Left colon (tissue), 2 donors: ENCODE results near the gene ZNF441. TPM values are rescaled to one million over a fixed set of nuclear protein-coding genes. Genes with fewer than 3 reads are reported as not detected.
"Not testable (repeated sequence)": the region's sequence is repeated elsewhere in the genome, so short reads cannot be mapped to it uniquely, and the experiment has no call there.

Experiments used
- ATAC-seq: fragments of 200-7000 bp; cut with Tn5 transposase; one replicate; pipeline ENCODE4 v1.9.1; 2020; ENCODE audit warnings: mild to moderate bottlenecking, moderate library complexity
- DNase-seq, 2 donors: peaks; one replicate each; pipeline ENCODE4 v3.0.0-alpha.2; 2020
- intact Hi-C, 2 donors: fragments of 100-400 bp; cut with DNase I in 1 of 2; cut with micrococcal nuclease in 1 of 2; formaldehyde crosslinking; loops; one replicate each; pipeline versions ENCODE4 v1.11.2 to v1.14.0; 2022; cut with DNase I, micrococcal nuclease
- total RNA-seq, 2 donors: library from RNA; stranded (reverse); fragmentation: NEBNext Ultra II Directional; extraction: Animal tissue kit (Norgen Biotek cat#: 25700); gene quantifications; one replicate each; pipeline ENCODE4 v1.2.1, GENCODE V29; 2021
- donor health status: DM: no; HTN: no; CAD: no.
- donor health status: DM: yes; HTN: yes; CAD: no.

The ZNF441 gene
- total RNA-seq, 2 donors from 2014 or later, result 3.5 to 4.8 TPM

DNA sequence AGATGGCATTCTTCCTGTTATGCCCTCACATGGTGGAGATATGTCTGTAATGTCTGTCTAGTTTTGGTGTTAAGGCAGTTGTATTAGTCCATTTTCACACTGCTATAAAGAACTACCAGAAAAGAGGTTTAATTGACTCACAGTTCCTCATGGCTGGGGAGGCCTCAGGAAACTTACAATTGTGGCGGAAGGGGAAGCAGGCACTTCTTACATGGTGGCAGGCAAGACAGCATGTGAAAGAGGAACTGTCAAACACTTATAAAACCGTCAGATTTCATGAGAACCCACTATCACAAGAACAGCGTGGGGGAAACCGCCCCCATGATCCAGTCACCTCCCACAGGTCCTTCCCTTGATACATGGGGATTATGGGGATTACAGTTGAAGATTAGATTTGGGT lies 3.2 kb downstream of the ZNF441 start:
- intact Hi-C loops, result no loop called here
- DNase-seq (no peak), ATAC-seq (no peak)

DNA sequence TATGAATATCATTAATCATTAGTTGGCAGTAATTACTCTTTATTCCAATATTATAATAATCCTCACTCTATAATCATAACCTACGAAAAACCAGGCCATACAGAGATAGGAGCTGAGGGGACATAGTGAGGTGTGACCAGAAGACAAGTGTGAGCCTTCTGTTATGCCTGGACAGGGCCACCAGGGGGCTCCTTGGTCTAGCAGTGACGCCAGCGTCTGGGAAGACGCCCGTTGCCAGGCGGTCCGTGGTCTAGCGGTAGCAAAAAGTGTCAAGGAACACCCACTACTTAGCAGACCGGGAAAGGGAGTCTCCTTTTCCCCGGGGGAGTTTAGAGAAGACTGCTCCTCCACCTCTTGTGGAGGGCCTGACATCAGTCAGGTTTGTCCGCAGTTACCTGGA lies 4.7 kb downstream of the ZNF441 start:
- DNase-seq, intact Hi-C loops, ATAC-seq: not testable (repeated sequence)

DNA sequence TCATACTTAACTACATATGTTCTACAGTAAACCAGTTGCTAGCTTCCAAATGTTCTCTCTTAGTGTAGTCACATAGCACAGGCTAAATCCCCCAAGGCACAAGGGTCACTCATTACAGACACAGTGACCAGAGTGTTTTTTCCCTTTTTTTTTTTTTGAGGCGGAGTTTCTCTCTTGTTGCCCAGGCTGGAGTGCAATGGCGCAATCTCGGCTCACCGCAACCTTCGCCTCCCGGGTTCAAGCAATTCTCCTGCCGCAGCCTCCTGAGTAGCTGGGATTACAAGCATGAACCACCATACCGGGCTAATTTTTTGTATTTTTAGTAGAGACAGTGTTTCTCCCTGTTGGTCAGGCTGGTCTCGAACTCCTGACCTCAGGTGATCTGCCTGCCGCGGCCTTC lies 9.9 kb downstream of the ZNF441 start:
- DNase-seq, ATAC-seq, intact Hi-C loops: not testable (repeated sequence)

DNA sequence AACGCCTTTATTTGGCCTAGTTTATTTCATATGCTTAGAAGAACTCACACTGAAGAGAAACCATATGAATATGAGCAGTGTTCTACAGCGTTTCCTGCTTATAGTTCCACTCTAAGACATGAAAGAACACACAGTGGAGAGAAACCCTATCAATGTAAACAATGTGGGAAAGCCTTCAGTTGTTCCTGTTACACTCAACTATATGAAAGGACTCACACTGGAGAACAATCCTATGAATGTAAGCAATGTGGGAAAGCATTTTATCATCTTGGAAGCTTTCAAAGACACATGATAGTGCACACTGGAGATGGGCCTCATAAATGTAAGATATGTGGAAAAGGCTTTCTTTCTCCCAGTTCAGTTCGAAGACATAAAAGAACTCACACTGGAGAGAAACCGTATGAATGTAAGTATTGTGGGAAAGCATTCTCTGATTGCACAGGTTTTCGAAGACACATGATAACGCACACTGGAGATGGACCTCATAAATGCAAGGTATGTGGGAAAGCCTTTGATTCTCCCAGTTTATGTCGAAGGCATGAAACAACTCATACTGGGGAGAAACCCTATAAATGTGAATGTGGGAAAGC lies 13.7 kb downstream of the ZNF441 start:
- ATAC-seq (no peak), DNase-seq (no peak)
- intact Hi-C loops, result no loop called here

DNA sequence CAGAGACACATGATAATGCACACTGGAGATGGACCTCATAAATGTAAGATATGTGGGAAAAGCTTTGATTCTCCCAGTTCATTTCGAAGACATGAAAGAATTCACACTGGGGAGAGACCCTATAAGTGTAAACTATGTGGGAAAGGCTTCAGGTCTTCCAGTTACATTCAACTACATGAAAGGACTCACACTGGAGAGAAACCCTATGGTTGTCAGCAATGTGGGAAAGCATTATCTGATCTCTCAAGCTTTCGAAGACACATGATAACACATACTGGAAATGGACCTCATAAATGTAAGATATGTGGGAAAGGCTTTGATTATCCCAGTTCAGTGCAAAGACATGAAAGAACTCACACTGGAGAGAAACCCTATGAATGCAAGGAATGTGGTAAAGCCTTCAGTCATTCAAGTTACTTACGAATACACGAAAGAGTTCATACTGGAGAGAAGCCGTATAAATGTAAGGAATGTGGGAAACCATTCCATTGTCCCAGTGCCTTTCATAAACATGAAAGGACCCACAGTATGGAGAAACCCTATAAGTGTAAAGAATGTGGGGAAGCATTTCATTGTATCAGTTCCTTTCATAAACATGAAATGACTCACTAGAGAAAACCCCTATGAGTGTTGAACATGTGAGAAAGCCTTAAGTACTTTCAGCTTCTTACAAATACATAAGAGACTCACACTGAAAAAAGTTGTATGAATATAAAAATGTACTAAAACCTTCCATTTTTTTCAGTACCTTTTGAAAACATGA lies 14.7 kb downstream of the ZNF441 start:
- intact Hi-C loops, result no loop called here
- no peak for DNase-seq
- no peak for ATAC-seq

DNA sequence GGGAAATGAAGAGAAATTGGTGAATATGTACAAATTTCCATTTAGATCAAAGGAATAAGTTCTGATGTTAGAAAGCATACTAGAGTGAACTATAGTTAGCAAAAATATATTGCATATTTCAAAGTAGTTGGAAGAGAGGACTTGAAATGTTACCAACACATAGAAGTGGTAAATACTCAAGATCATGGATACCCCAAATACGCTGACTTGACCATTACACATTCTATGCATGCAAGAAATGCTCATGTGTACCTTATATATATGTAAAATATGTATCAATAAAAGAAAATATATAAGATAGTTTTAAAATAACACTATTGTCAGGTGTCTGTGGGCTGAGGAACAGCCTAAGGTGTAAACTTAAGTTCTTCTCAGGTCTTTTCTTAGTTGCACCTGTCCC lies 17.0 kb downstream of the ZNF441 start:
- ATAC-seq (no peak), DNase-seq (no peak)
- intact Hi-C loops, result no loop called here

DNA sequence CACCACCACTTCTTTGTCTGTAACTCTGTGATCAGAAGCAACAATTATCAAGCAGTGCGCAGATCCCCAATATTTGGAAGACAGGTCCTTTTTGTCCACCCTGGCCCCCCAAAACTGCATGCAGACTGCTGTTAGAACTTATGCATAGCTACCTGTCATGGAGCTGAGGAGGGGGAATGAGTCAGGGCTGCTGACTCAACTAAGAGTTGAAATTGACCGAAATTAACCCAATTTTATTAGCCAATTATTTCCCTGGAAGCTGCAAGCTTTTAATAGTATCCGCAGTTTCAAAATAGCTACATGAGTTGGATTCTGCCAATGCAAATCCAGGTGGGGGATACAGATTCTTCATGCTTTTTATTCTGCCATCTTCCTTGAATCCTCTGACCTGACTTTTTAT lies 17.6 kb downstream of the ZNF441 start:
- DNase-seq (no peak), ATAC-seq (no peak)
- intact Hi-C loops, result no loop called here

DNA sequence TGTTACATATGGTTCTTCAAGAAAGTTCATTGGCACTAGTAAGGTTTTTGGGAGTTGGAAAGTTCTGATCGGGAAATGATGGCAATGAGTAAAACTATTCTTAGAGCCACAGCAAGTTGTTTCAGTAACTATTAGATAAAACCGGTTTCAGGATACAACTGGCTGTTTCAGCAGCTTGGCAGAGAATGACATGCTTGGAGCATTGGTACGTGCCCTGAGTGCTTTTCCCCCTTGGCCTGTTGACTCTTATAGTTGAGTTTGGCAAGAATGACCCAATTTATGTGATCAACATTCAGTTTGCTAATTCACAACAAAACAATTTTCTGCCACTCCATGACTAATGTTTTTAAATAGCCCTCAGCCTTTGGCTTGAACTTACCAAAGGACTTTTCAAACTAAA lies 20.7 kb downstream of the ZNF441 start:
- intact Hi-C loops, result no loop called here
- no peak for ATAC-seq
- no peak for DNase-seq

DNA sequence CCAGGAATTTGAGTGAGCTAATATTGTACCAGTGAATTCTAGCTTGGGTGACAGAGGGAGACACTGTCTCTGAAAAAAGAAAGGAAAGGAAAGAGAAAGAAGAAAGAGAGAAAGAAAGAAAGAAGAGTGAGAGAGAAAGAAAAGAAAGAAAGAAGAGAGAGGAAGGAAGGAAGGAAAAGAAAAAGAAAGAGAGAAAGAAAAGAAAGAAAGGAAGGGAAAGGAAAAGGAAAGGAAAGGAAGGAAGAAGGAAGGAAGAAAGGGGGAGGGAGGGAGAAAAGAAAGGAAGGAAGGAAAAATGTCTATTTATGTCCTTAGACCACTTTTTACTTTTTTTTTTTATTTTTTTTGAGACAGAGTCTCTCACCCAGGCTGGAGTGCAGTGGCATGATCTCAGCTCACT lies 26.1 kb downstream of the ZNF441 start:
- ATAC-seq (no peak), DNase-seq (no peak)
- intact Hi-C loops, result no loop called here

DNA sequence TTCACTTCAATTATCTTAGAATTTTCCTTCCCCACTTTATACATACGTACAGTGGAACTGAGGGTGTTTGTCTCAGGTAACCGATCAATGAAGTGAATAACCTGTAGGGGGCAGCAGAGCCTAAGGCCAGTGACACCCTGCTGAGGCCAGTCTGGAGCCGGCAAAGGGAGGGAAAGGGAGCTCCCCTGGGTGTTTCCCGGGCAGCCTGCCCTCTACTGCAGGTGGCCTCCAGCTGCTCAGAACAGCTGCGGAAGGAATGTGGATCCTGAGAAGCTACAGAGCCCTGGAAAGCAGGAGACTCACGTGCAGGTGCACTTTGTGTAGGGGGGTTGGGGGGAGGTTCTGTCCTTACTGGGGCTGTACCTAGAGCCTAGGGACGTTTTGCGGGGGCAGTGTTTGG lies 30.7 kb downstream of the ZNF441 start:
- ATAC-seq (peak; percentile 92), DNase-seq (peak; percentile 90 to 93)
- intact Hi-C loops, result loop anchor here in 1 of 2 donors (5.0 kb wide), 1 partner anchor 190 kb away; no protein-coding TSS in a partner anchor

DNA sequence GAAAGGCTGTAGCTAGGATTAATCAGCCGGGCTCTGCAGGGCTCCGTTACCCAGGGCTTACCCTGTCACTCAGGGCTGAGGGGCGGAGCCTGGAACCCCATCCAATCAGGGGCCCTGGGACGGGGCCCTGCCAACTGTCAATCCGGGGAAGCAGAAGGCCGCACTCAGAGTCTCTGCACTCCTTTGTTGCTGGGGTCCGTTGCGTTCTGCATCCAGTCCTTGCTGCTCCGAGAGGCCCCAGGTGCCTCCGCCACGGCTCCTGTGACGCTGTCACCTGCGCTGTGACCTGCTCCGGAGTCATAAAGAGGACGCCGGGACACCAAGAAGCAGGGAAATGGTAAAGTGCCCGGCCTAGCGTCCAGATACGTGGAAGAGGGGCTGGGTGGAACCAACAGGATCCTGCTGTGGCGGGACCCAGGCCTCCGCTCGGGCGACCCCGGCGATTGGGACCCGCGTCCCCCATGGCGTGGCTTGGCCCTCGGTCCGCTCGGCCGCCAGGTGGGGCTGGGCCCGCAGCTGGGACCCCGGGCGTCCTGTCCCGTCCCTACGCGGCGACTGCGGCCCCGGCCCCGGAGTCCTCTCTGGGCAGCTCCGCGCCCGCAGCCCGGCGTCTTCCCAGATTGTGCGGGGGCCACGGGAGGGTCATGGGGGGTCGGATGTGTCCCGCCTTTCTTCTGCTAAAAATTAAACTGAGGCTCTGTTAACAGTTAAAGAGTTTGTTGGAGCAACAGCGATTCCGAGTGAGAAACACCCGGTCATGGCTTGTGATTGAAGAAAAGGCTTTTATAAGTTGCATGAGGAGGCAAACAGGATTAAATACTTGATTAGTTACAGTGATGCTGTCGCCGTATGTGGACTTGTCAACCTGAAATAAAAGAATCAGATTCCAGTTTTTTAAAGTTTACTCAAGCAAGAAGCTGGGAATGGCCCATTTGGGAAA lies 31.9 kb downstream of the ZNF441 start, which contains the start of gene ZNF491:
ZNF491 (plus strand) TSS at position 133 of the 940 bp plus-strand sequence. CDS start 7,431 bp downstream, outside the sequence.
- peak; percentile 95 for ATAC-seq
- intact Hi-C loops, result loop anchor here in 1 of 2 donors (5.0 kb wide), 1 partner anchor 189 kb away; no protein-coding TSS in a partner anchor
- peak; percentile 95 to 96 for DNase-seq

DNA sequence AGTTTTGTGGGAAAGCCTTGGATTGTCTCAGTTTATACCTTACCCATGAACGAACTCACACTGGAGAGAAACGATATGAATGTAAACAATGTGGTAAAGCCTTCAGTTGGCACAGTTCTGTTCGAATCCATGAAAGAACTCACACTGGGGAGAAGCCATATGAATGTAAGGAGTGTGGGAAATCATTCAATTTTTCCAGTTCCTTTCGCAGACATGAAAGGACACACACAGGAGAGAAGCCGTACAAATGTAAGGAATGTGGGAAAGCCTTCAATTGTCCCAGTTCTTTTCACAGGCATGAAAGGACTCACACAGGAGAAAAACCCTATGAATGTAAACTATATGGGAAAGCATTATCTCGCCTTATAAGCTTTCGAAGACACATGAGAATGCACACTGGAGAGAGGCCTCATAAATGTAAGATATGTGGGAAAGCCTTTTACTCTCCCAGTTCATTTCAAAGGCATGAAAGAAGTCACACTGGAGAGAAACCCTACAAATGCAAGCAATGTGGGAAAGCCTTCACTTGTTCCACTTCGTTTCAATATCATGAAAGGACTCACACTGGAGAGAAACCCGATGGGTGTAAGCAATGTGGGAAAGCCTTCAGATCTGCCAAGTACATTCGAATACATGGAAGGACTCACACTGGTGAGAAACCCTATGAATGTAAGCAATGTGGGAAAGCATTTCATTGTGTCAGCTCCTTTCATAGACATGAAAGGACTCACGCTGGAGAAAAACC lies 39.7 kb downstream of the ZNF441 start:
- intact Hi-C loops, result no loop called here
- DNase-seq, result no peak
- ATAC-seq, result no peak

DNA sequence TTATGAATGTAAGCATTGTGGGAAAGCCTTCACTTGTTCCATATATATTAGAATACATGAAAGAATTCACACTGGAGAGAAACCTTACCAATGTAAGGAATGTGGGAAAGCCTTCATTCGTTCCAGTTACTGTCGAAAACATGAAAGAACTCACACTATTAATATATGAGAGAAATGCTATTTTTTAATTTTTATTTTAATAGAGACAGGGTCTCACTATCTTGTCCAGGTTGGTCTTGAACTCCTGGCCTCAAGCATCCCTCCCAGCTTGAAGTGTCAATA lies 40.2 kb downstream of the ZNF441 start:
- intact Hi-C loops, result no loop called here
- DNase-seq (no peak), ATAC-seq (no peak)

DNA sequence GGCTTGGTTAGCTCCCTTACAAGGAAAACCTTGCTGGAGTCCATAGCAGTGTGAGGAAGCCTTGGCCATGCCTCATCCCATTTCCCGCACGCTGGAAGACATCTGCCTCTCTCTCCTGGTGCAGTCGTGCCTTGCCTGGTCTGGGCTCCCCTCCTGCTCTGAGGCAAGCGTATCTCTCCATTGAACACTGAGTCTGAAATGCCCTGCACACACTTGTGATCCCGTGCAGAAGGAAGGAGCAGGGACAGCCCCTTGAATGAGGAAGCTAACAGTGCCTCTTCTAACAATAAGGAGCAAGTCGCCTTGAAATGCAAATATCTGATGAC lies 46.9 kb downstream of the ZNF441 start:
- ATAC-seq (peak; percentile 40), DNase-seq (no peak)
- intact Hi-C loops, result no loop called here

DNA sequence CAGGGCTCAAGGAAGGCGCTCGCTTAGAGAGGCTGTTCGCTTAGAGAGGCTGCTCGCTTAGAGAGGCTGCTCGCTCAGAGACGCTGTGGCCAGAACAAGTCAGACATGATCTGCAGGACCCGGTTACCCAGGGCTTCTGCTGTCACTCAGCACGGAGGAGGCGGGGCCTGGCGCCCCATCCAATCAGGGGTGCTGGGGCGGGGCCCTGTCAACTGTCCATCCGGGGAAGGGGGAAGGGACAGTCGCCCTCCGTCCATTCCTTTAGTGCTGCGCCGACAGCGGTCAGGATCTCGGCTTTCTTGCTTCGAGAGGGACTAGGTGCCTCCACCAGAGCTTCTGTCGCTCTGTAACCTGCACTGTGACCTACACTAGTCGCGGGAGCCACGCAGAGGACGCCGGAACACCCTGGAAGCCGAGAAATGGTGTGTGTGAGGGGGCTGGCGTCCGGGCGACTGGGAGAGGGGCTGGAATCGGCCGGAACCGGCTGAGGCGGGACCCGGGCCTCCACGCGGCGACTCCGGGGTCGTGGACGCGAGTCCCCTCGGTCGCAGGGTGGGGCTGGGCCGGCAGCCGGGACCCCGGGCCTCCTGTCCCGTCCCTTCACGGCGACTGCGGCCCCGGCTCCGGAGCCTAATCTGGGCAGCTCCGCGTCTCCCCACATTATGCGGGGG lies 47.4 kb downstream of the ZNF441 start, which contains the start of gene ZNF440:
ZNF440 (plus strand) TSS at position 245 of the 671 bp plus-strand sequence; CDS start at position 420, 175 bp downstream.
- peak; percentile 97 to 98 for DNase-seq
- intact Hi-C loops, result no loop called here
- ATAC-seq, result peak; percentile 95

DNA sequence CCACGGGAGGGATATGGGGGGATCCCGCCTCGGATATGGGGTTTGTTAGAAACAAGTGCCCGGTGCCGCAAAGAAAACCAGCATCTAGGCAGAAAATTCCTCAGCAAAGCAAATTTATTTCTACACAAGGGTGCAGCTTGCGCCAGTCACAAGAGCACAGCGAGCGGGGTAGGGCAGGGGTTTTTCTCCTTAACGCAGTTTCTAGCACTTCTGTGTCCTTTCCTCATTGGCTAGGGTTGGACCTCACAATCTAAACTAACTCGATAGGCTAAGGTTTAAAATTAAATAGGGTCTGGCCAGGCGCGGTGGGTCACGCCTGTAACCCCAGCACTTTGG lies 47.9 kb downstream of the ZNF441 start:
- intact Hi-C loops, result no loop called here
- ATAC-seq (peak; percentile 45), DNase-seq (peak; percentile 33 to 49)

DNA sequence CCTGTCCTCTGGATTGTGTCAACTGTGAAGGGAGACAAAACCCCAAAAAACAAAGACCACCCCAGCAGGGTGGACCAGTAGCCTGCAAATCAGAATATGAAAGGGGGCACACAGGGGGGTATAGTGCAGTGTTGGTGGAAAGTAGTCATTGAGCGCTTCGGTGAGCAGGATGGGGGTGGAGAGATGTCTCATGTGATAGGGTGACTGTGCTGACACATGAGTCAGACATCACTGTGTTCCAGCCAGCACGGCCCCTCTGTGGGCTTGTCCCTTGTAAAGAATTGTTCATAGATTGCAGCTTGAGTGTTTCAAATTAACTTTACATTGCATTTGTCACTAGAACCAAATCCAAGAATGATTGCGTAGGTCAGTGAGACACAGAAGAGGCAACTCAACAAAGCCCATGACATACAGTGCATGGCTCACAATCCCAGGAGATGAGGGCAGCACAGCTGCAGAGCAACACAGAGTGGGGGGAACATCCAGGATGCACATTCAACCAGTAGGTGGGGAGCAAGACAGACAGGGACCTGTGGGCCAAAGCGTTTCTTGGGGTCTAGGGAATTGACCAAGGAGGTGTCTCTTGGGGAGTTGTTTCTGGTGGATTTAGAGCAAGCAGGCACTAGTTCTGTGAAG lies 54.8 kb downstream of the ZNF441 start:
- intact Hi-C loops, result no loop called here
- no peak for DNase-seq
- ATAC-seq, result no peak
